ENCODE results near the gene PSMD1. TPM values are rescaled to one million over a fixed set of nuclear protein-coding genes. Genes with fewer than 3 reads are reported as not detected.

The PSMD1 gene
- total RNA-seq, 1 donor from 2014 or later, result 108 TPM

DNA sequence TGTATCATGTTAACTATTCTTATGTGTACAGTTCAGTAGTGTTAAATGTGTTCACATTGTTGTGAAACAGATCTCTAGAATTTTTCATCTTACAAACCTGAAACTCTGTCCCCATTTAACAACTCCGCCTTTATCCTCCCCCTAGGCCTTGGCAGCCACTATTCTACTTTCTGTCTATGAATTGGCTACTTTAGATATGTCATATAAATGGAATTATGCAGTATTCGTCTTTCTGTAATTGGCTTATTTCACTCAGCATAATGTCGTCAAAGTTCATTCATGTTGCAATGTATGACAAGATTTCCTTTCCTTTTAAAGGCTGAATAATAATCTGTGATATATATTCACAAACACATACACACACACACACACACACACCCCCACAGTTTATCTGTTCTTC, 154.1 kb downstream of the PSMD1 start:
- Mint-ChIP-seq H3K4me3 (ENCODE audit: unreplicated experiment) (no peak overlapping the region), H3K4me1 (ENCODE audit: low read depth) (peaks cover 67% of the 10 kb centered on the region), H3K27ac (ENCODE audit: unreplicated experiment) (peak overlapping the region; percentile 95), H3K27me3 (ENCODE audit: low read depth) (no peaks in the 10 kb centered on the region), H3K36me3 (ENCODE audit: low read depth) (peaks cover 43% of the 10 kb centered on the region), H3K9me3 (ENCODE audit: low read depth) (no peaks in the 10 kb centered on the region)
- no peak for TF ChIP-seq CTCF (IDR thresholded peaks at IDR 0.05)
- no peak for DNase-seq (ENCODE audit: low spot score)

GRCh38 chr2:231211486-231211885, 154.8 kb downstream of the PSMD1 start:
- Mint-ChIP-seq H3K9me3 (ENCODE audit: low read depth) (no peaks in the 10 kb centered on the region), H3K36me3 (ENCODE audit: low read depth) (peaks cover 47% of the 10 kb centered on the region), H3K27me3 (ENCODE audit: low read depth) (no peaks in the 10 kb centered on the region), H3K4me1 (ENCODE audit: low read depth) (peaks cover 61% of the 10 kb centered on the region), H3K27ac (ENCODE audit: unreplicated experiment) (peak overlapping the region; percentile 95), H3K4me3 (ENCODE audit: unreplicated experiment) (peak overlapping the region; percentile 14)
- no peak for DNase-seq (ENCODE audit: low spot score)
- peak; percentile 6 for TF ChIP-seq CTCF (IDR thresholded peaks at IDR 0.05)

GRCh38 chr2:231212329-231212845, 155.7 kb downstream of the PSMD1 start:
- no peak for TF ChIP-seq CTCF (IDR thresholded peaks at IDR 0.05)
- DNase-seq (ENCODE audit: low spot score), result no peak
- Mint-ChIP-seq H3K36me3 (ENCODE audit: low read depth) (peaks cover 49% of the 10 kb centered on the region), H3K4me3 (ENCODE audit: unreplicated experiment) (peak overlapping the region; percentile 37), H3K4me1 (ENCODE audit: low read depth) (peaks cover 57% of the 10 kb centered on the region), H3K27me3 (ENCODE audit: low read depth) (no peaks in the 10 kb centered on the region), H3K9me3 (ENCODE audit: low read depth) (no peaks in the 10 kb centered on the region), H3K27ac (ENCODE audit: unreplicated experiment) (peak overlapping the region; percentile 95)

DNA sequence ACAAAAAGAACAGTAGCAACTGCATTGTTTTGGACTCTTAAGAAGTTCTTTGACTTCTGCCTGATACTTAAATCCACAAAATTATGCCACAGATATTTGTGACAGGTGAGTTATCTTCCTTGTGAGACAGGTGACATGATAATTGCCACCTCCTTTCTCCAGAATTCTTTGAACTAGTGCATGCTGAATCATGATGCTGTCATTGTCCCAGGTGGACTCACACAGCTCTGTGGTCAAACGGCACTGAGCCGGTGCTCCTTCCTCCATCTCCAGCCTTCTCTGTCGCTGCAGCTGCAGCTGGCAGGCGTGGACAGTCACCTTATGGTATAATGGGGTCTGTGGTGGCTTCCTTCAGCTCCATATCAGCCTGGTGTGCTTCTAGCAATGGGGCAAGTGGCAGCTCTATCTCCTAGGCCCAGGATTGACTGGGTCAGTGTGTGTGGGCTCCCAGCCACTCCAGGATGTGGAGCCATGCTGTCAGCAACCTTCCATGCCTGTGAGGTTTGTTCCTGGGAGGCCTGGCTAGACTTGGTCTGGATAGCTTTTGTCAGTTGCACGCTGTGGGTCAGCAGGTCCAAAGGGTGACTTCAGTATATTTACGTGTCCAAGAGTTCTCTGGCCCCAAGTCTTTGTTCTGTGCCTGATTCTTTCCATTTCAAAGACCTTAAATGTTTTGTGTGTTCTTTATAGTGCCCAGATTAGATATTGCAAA, 157.4 kb downstream of the PSMD1 start:
- TF ChIP-seq CTCF (IDR thresholded peaks at IDR 0.05), result no peak
- no peaks in the 10 kb centered on the region for H3K9me3 Mint-ChIP-seq (ENCODE audit: low read depth)
- H3K36me3 Mint-ChIP-seq (ENCODE audit: low read depth), result peaks cover 52% of the 10 kb centered on the region
- peak overlapping the region; percentile 51 for H3K27ac Mint-ChIP-seq (ENCODE audit: unreplicated experiment)
- no peak for DNase-seq (ENCODE audit: low spot score)
- no peaks in the 10 kb centered on the region for H3K27me3 Mint-ChIP-seq (ENCODE audit: low read depth)
- H3K4me3 Mint-ChIP-seq (ENCODE audit: unreplicated experiment), result no peak overlapping the region
- H3K4me1 Mint-ChIP-seq (ENCODE audit: low read depth), result peaks cover 58% of the 10 kb centered on the region

DNA sequence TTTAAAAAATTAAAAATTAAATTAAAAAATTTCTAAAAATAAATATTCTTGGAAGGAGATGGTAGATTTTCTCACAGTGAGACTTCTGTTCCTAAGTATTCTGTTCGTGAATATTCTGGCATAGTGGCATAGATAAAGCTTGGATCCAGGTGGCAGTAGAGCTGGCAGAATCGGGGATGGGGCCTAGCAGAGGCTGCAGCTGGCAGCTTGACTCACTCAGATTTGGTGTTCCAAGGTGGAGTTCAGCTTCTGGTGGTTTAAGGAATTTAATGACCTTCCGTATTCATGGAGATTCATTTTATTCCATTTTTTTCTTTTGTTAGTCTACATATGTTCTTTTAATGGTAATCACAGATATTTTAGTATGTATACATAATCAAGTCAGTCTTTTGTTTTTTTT, 161.7 kb downstream of the PSMD1 start:
- Mint-ChIP-seq H3K27me3 (ENCODE audit: low read depth) (no peaks in the 10 kb centered on the region), H3K4me1 (ENCODE audit: low read depth) (peaks cover 66% of the 10 kb centered on the region), H3K27ac (ENCODE audit: unreplicated experiment) (peak overlapping the region; percentile 55), H3K36me3 (ENCODE audit: low read depth) (peaks cover 57% of the 10 kb centered on the region), H3K9me3 (ENCODE audit: low read depth) (peaks cover 9% of the 10 kb centered on the region), H3K4me3 (ENCODE audit: unreplicated experiment) (no peak overlapping the region)
- TF ChIP-seq CTCF (IDR thresholded peaks at IDR 0.05), result peak; percentile 16
- DNase-seq (ENCODE audit: low spot score), result no peak
